ENCODE data around the gene BORCS6.

Gene BORCS6

GRCh38 chr17:8158267-8159031, 31.5 kb downstream of the BORCS6 start:
- no peaks in the 10 kb centered on the region for H3K27me3 ChIP-seq (ENCODE audit: insufficient read depth, low read depth, severe bottlenecking)
- H3K27ac ChIP-seq, result no peak overlapping the region
- TF ChIP-seq CTCF (IDR thresholded peaks at IDR 0.05; ENCODE audit: low read depth, low read length), result peak; percentile 84
- DNase-seq, result peak; percentile 92
- H3K9me3 ChIP-seq (ENCODE audit: severe bottlenecking), result no peaks in the 10 kb centered on the region
- H3K4me3 ChIP-seq (ENCODE audit: low read depth, low read length), result no peak overlapping the region
- peaks cover 35% of the 10 kb centered on the region for H3K36me3 ChIP-seq

GRCh38 chr17:8156246-8156992, 33.6 kb downstream of the BORCS6 start:
- TF ChIP-seq CTCF (IDR thresholded peaks at IDR 0.05; ENCODE audit: low read depth, low read length), result no peak
- H3K27me3 ChIP-seq (ENCODE audit: insufficient read depth, low read depth, severe bottlenecking), result no peaks in the 10 kb centered on the region
- no peaks in the 10 kb centered on the region for H3K9me3 ChIP-seq (ENCODE audit: severe bottlenecking)
- H3K36me3 ChIP-seq, result peaks cover 25% of the 10 kb centered on the region
- peak overlapping the region; percentile 46 for H3K4me3 ChIP-seq (ENCODE audit: low read depth, low read length)
- peak overlapping the region; percentile 86 for H3K27ac ChIP-seq
- DNase-seq, result peak; percentile 100

DNA sequence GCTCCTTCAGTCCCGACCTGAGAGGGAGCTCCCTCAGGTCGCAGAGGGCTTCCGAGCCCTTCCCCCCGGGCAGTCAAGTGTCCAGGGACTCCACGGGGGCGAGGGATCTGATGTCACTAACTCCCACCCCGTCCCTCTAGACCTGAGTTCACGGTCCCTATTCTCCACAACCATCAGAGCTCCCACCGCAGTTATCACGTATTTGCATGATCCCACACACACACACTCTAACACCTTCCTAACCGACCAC, 34.1 kb downstream of the BORCS6 start:
- Histone ChIP-seq H3K9me3 (ENCODE audit: severe bottlenecking) (no peaks in the 10 kb centered on the region), H3K4me3 (ENCODE audit: low read depth, low read length) (peak overlapping the region; percentile 46), H3K27me3 (ENCODE audit: insufficient read depth, low read depth, severe bottlenecking) (no peaks in the 10 kb centered on the region), H3K36me3 (peaks cover 20% of the 10 kb centered on the region), H3K27ac (no peak overlapping the region)
- no peak for DNase-seq
- no peak for TF ChIP-seq CTCF (IDR thresholded peaks at IDR 0.05; ENCODE audit: low read depth, low read length)

GRCh38 chr17:8155231-8155995, 34.6 kb downstream of the BORCS6 start:
- TF ChIP-seq CTCF (IDR thresholded peaks at IDR 0.05; ENCODE audit: low read depth, low read length), result no peak
- Histone ChIP-seq H3K4me3 (ENCODE audit: low read depth, low read length) (peak overlapping the region; percentile 46), H3K9me3 (ENCODE audit: severe bottlenecking) (no peaks in the 10 kb centered on the region), H3K27me3 (ENCODE audit: insufficient read depth, low read depth, severe bottlenecking) (no peaks in the 10 kb centered on the region), H3K27ac (no peak overlapping the region), H3K36me3 (peaks cover 17% of the 10 kb centered on the region)
- DNase-seq, result no peak

DNA sequence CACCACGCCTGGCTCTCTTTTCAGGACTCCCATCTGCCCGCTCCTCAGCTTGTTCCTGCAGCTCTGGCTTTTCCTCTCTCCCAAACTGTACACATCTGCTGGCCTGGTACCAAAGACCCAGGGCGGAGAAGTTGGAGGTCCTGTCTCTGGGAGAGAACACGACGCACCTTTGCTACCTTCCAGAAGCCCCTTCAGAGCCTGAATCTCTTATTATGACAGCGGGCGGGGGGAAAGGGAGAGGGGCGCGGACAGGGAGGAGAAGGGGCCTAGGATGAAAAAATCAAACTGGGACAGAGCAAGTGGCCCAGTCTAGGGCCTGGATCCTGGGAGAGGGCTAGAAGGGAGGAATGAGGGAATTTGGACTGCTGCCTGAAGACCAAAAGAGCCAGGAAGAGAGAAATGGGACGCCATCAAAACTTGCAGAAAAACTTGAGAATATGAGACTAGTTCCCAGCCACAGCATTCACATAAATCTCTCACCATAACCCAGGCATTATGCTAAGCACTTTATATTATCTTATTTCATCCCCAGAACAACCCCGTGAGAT, 35.3 kb downstream of the BORCS6 start:
- peak overlapping the region; percentile 34; the same call in 1 of the 2 replicates for H3K27ac ChIP-seq
- H3K9me3 ChIP-seq (ENCODE audit: severe bottlenecking), result no peaks in the 10 kb centered on the region
- no peak for TF ChIP-seq CTCF (IDR thresholded peaks at IDR 0.05; ENCODE audit: low read depth, low read length)
- no peaks in the 10 kb centered on the region for H3K27me3 ChIP-seq (ENCODE audit: insufficient read depth, low read depth, severe bottlenecking)
- H3K36me3 ChIP-seq, result peaks cover 21% of the 10 kb centered on the region
- peak overlapping the region; percentile 37 for H3K4me3 ChIP-seq (ENCODE audit: low read depth, low read length)
- no peak for DNase-seq
